ENCODE data around the gene FHIT.
"Not testable (repeated sequence)": the region's sequence is repeated elsewhere in the genome, so short reads cannot be mapped to it uniquely, and the experiment has no call there.

DNA sequence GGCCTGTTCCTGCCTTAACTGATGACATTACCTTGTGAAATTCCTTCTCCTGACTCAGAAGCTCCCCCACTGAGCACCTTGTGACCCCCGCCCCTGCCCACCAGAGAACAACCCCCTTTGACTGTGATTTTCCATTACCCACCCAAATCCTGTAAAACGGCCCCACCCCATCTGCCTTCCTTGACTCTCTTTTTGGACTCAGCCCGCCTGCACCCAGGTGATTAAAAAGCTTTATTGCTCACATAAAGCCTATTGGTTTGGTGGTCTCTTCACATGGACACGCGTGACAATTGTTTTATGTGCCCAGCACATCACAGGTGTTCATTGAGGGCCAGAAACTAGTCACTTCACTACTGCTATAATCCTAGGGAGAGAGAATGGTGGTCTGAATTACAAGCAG is 1448.8 kb downstream of the FHIT start:
- TF ChIP-seq, protein P1, sequence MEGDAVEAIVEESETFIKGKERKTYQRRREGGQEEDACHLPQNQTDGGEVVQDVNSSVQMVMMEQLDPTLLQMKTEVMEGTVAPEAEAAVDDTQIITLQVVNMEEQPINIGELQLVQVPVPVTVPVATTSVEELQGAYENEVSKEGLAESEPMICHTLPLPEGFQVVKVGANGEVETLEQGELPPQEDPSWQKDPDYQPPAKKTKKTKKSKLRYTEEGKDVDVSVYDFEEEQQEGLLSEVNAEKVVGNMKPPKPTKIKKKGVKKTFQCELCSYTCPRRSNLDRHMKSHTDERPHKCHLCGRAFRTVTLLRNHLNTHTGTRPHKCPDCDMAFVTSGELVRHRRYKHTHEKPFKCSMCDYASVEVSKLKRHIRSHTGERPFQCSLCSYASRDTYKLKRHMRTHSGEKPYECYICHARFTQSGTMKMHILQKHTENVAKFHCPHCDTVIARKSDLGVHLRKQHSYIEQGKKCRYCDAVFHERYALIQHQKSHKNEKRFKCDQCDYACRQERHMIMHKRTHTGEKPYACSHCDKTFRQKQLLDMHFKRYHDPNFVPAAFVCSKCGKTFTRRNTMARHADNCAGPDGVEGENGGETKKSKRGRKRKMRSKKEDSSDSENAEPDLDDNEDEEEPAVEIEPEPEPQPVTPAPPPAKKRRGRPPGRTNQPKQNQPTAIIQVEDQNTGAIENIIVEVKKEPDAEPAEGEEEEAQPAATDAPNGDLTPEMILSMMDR (IDR thresholded peaks at IDR 0.05; ENCODE audit: insufficient read depth, low read length, poor library complexity, severe bottlenecking) = not testable (repeated sequence)
- TF ChIP-seq EZH2phosphoT487 (conservative IDR thresholded peaks at IDR 0.05; ENCODE audit: low read length) = not testable (repeated sequence)
